ENCODE measurements around the gene TIFAB.

GRCh38 chr5:135493406-135494180 lies 41.4 kb upstream of the TIFAB start:
- TF ChIP-seq CTCF (conservative IDR thresholded peaks at IDR 0.05; ENCODE audit: low read depth in 2 of 2) = no peak
- TF ChIP-seq EZH2 (IDR thresholded peaks at IDR 0.05; ENCODE audit: low read depth, unreplicated experiment) = no peak
- no peak for TF ChIP-seq CREB1 (CRISPR knock-in tag; IDR thresholded peaks at IDR 0.05; ENCODE audit: low read depth)
- TF ChIP-seq POLR2AphosphoS5 (IDR thresholded peaks at IDR 0.05; ENCODE audit: low read depth) = no peak
- no peak for TF ChIP-seq EZH2phosphoT487 (IDR thresholded peaks at IDR 0.05; ENCODE audit: unreplicated experiment)
- TF ChIP-seq ZNF114 (CRISPR knock-in tag; IDR thresholded peaks at IDR 0.05) = no peak
- no peak for TF ChIP-seq ZNF331 (CRISPR knock-in tag; IDR thresholded peaks at IDR 0.05; ENCODE audit: low read depth)
- TF ChIP-seq REST (IDR thresholded peaks at IDR 0.05; ENCODE audit: unreplicated experiment) = no peak

Measured in GM23338 (cell line).